Adrenal gland (tissue), 12 donors: ENCODE measurements around the gene DPEP1. TPM values are rescaled to one million over a fixed set of nuclear protein-coding genes. Genes with fewer than 3 reads are reported as not detected.

Experiments used
- DNase-seq, 7 donors: peaks; one replicate each; pipeline ENCODE4 v3.0.0-alpha.2; 2019 to 2020
- H3K27ac ChIP-seq, 5 donors: fragments of 200-600 bp; sonication (generic) in 4 of 5; 1 replicate in 3 of 5; 2 replicates in 2 of 5; pipeline versions ENCODE4 v1.5.1 to v1.8.0; 2016 to 2020; ENCODE audit warnings: mild to moderate bottlenecking in 1 of 5
- H3K27me3 ChIP-seq: fragments of 200-600 bp; 2 replicates; pipeline ENCODE4 v1.8.0; 2021
- H3K36me3 ChIP-seq, 2 donors: fragments of 200-600 bp; replicated peaks in 1 of 2; 1 replicate in 1 of 2; 2 replicates in 1 of 2; pipeline versions ENCODE4 v1.5.1 to v1.8.0; 2018 to 2022
- H3K4me1 ChIP-seq, 2 donors: fragments of 200-600 bp; replicated peaks in 1 of 2; 1 replicate in 1 of 2; 2 replicates in 1 of 2; pipeline versions ENCODE4 v1.5.1 to v1.8.0; 2018 to 2021
- H3K4me3 ChIP-seq, 4 donors: fragments of 200-600 bp; sonication (generic) in 3 of 4; one replicate each; pipeline ENCODE4 v1.5.1; 2016 to 2018
- H3K9me3 ChIP-seq, 3 donors: fragments of 200-600 bp; sonication (generic) in 1 of 3; replicated peaks in 1 of 3; 1 replicate in 2 of 3; 2 replicates in 1 of 3; pipeline versions ENCODE4 v1.5.1 to v1.8.0; 2016 to 2021
- CTCF ChIP-seq, 6 experiments: fragments of 450-650 bp in 4 of 6; fragments of 200-600 bp in 2 of 6; sonication (generic) in 1 of 6; IDR thresholded peaks; 1 replicate in 5 of 6; 2 replicates in 1 of 6; pipeline versions ENCODE4 v1.5.1 to v1.8.0; 2016 to 2021; ENCODE audit warnings: antibody characterized with exemption in 6 of 6, mild to moderate bottlenecking in 2 of 6, moderate library complexity in 1 of 6
- POLR2A ChIP-seq, 2 donors: fragments of 450-650 bp; IDR thresholded peaks; one replicate each; pipeline ENCODE4 v1.6.1; 2017; ENCODE audit warnings: antibody characterized with exemption in 2 of 2, mild to moderate bottlenecking in 2 of 2, moderate library complexity in 1 of 2
- WGBS, 4 donors: extraction: QIAGEN DNeasy Blood & Tissue Kit in 2 of 4; methylation state at CpG; one replicate each; pipeline versions ENCODE4 v1.1.5 to v1.1.7; 2013 to 2017; 5-methylcytosine and 5-hydroxymethylcytosine counted together
- intact Hi-C, 2 donors: fragments of 100-400 bp; cut with DNase I; formaldehyde crosslinking; loops; one replicate each; pipeline versions ENCODE4 v1.14.1 to v1.15.0; 2022 to 2023
- polyA plus RNA-seq, 3 donors: library from polyadenylated mRNA; stranded (reverse); fragments of 200-250 nt in 2 of 3; fragments of 350-450 nt in 1 of 3; fragmentation: Illumina TruSeq in 1 of 3; extraction: RNeasy Lipid Tissue Mini Kit (QIAGEN cat#74804) in 1 of 3; gene quantifications; one replicate each; pipeline ENCODE4 v1.2.3, GENCODE V29; 2013 to 2014
- total RNA-seq, 9 donors: library from RNA; depleted of rRNA in 4 of 9; stranded (reverse); fragments of >200 nt in 4 of 9; fragments of 120-200 nt in 1 of 9; fragmentation: NEBNext Ultra II Directional in 1 of 9; extraction: Animal tissue kit (Norgen Biotek cat#: 25700) in 1 of 9; gene quantifications; one replicate each; pipeline versions ENCODE4 v1.1.0 to v1.2.4, GENCODE V29; 2013 to 2023
- donor health status: healthy with polysubstance abuse.
- donor health status: Bipolar disorder and iron deficiency.
- donor health status: DM: yes; HTN: yes; CAD: no.
- donor health status: DM: no; HTN: no; CAD: no.
- donor health status: DM: no; HTN: no; CAD: no.
- donor health status: DM: yes; HTN: yes; CAD: no.

The DPEP1 gene
- total and polyA plus RNA-seq, 12 donors, result 0.44 to 27.3 (median 4.5) TPM

- no peak for TF ChIP-seq CTCF (IDR thresholded peaks at IDR 0.05)
- Histone ChIP-seq H3K4me3 (no peak overlapping the region), H3K27me3 (peaks cover 5% of the 10 kb centered on the region), H3K4me1 (no peaks in the 10 kb centered on the region), H3K9me3 (no peaks in the 10 kb centered on the region), H3K36me3 (no peaks in the 10 kb centered on the region), H3K27ac (no peak overlapping the region)
- WGBS, 4 donors, result 81 to 92% (median 84%) methylated on average over 8 to 22 of the region's 22 CpGs
- DNase-seq, result no peak
- intact Hi-C loops, result no loop called here
Measured at GRCh38 chr16:89613954-89614459, 565 bp downstream of the DPEP1 start.

GRCh38 chr16:89615176-89615575, 1.7 kb downstream of the DPEP1 start:
- 65 to 84% (median 73%) methylated on average over 2 to 13 of the region's 13 CpGs; no CpG with 5 or more reads in 1 of the 4 donors for WGBS, 4 donors
- Histone ChIP-seq H3K4me1 (no peaks in the 10 kb centered on the region), H3K27me3 (peaks cover 5% of the 10 kb centered on the region), H3K4me3 (no peak overlapping the region), H3K27ac (no peak overlapping the region), H3K9me3 (no peaks in the 10 kb centered on the region), H3K36me3 (no peaks in the 10 kb centered on the region)
- no peak for TF ChIP-seq CTCF (IDR thresholded peaks at IDR 0.05)
- no peak for TF ChIP-seq POLR2A (IDR thresholded peaks at IDR 0.05)
- no peak for DNase-seq
- intact Hi-C loops, result no loop called here

GRCh38 chr16:89615596-89616090, 2.2 kb downstream of the DPEP1 start:
- WGBS, 4 donors, result 24 to 82% (median 53%) methylated on average over 4 to 17 of the region's 17 CpGs
- intact Hi-C loops, result no loop called here
- DNase-seq, result peak in 2 of 7 donors; percentile 32 to 44
- no peak overlapping the region for H3K4me3 ChIP-seq
- TF ChIP-seq CTCF (IDR thresholded peaks at IDR 0.05) (peak; percentile 34 to 66 (median 53)), POLR2A (IDR thresholded peaks at IDR 0.05) (no peak)
- H3K4me1 ChIP-seq, result no peaks in the 10 kb centered on the region
- H3K36me3 ChIP-seq, result no peaks in the 10 kb centered on the region
- no peak overlapping the region for H3K27ac ChIP-seq
- peaks cover 5% of the 10 kb centered on the region for H3K27me3 ChIP-seq
- no peaks in the 10 kb centered on the region for H3K9me3 ChIP-seq

GRCh38 chr16:89616623-89617022, 3.2 kb downstream of the DPEP1 start:
- Histone ChIP-seq H3K27ac (peak overlapping the region in 1 of 5 donors; percentile 29), H3K4me3 (no peak overlapping the region), H3K9me3 (no peaks in the 10 kb centered on the region), H3K4me1 (no peaks in the 10 kb centered on the region), H3K36me3 (no peaks in the 10 kb centered on the region), H3K27me3 (peaks cover 5% of the 10 kb centered on the region)
- WGBS, 4 donors, result 75 to 85% (median 77%) methylated on average over 20 of the region's 20 CpGs
- no peak for TF ChIP-seq CTCF (IDR thresholded peaks at IDR 0.05)
- no peak for TF ChIP-seq POLR2A (IDR thresholded peaks at IDR 0.05)
- intact Hi-C loops, result no loop called here
- DNase-seq, result no peak
